ENCODE data around the gene PCBD1.
A peak's percentile ranks its signal among the peaks of the same experiment; 100 is the strongest.

The PCBD1 gene

GRCh38 chr10:70891627-70892026, 3.3 kb upstream of the PCBD1 start:
- no peak for FAIRE-seq
- TF ChIP-seq POLR2A (IDR thresholded peaks at IDR 0.05; ENCODE audit: low read depth, low read length) (no peak), TAF1 (IDR thresholded peaks at IDR 0.05; ENCODE audit: low read depth, low read length) (no peak), POLR2AphosphoS5 (IDR thresholded peaks at IDR 0.05; ENCODE audit: low read depth, low read length) (no peak), SPI1 (IDR thresholded peaks at IDR 0.05; ENCODE audit: low read depth, low read length) (no peak), POU2F2 (IDR thresholded peaks at IDR 0.05; ENCODE audit: low read depth, low read length) (no peak), PAX5 (IDR thresholded peaks at IDR 0.05; ENCODE audit: insufficient read depth, low read length, severe bottlenecking) (no peak)
- DNase-seq (ENCODE audit: insufficient read length, low spot score) = no peak

GRCh38 chr10:70890917-70891431, 2.6 kb upstream of the PCBD1 start:
- no peak for TF ChIP-seq POU2F2 (IDR thresholded peaks at IDR 0.05; ENCODE audit: low read depth, low read length)
- no peak for TF ChIP-seq TAF1 (IDR thresholded peaks at IDR 0.05; ENCODE audit: low read depth, low read length)
- no peak for TF ChIP-seq POLR2A (IDR thresholded peaks at IDR 0.05; ENCODE audit: low read depth, low read length)
- no peak for TF ChIP-seq SPI1 (IDR thresholded peaks at IDR 0.05; ENCODE audit: low read depth, low read length)
- no peak for TF ChIP-seq PAX5 (IDR thresholded peaks at IDR 0.05; ENCODE audit: insufficient read depth, low read length, severe bottlenecking)
- TF ChIP-seq POLR2AphosphoS5 (IDR thresholded peaks at IDR 0.05; ENCODE audit: low read depth, low read length) = no peak
- DNase-seq (ENCODE audit: insufficient read length, low spot score) = no peak
- FAIRE-seq = no peak

- FAIRE-seq (no peak), DNase-seq (ENCODE audit: insufficient read length, low spot score) (no peak)
- no peak for TF ChIP-seq POLR2AphosphoS5 (IDR thresholded peaks at IDR 0.05; ENCODE audit: low read depth, low read length)
- no peak for TF ChIP-seq TAF1 (IDR thresholded peaks at IDR 0.05; ENCODE audit: low read depth, low read length)
- TF ChIP-seq PAX5 (IDR thresholded peaks at IDR 0.05; ENCODE audit: insufficient read depth, low read length, severe bottlenecking) = no peak
- TF ChIP-seq POU2F2 (IDR thresholded peaks at IDR 0.05; ENCODE audit: low read depth, low read length) = no peak
- TF ChIP-seq POLR2A (IDR thresholded peaks at IDR 0.05; ENCODE audit: low read depth, low read length) = no peak
- TF ChIP-seq SPI1 (IDR thresholded peaks at IDR 0.05; ENCODE audit: low read depth, low read length) = no peak
These were observed 926 bp upstream of the PCBD1 start for GRCh38 chr10:70889291-70889690.

GRCh38 chr10:70886921-70887665, 1.3 kb downstream of the PCBD1 start:
- TF ChIP-seq POLR2A (IDR thresholded peaks at IDR 0.05; ENCODE audit: low read depth, low read length) (no peak), SPI1 (IDR thresholded peaks at IDR 0.05; ENCODE audit: low read depth, low read length) (no peak), PAX5 (IDR thresholded peaks at IDR 0.05; ENCODE audit: insufficient read depth, low read length, severe bottlenecking) (no peak), POU2F2 (IDR thresholded peaks at IDR 0.05; ENCODE audit: low read depth, low read length) (no peak), POLR2AphosphoS5 (IDR thresholded peaks at IDR 0.05; ENCODE audit: low read depth, low read length) (no peak), TAF1 (IDR thresholded peaks at IDR 0.05; ENCODE audit: low read depth, low read length) (no peak)
- DNase-seq (ENCODE audit: insufficient read length, low spot score) = no peak

GRCh38 chr10:70885931-70886903, 2.1 kb downstream of the PCBD1 start:
- TF ChIP-seq TAF1 (IDR thresholded peaks at IDR 0.05; ENCODE audit: low read depth, low read length) = no peak
- TF ChIP-seq POLR2AphosphoS5 (IDR thresholded peaks at IDR 0.05; ENCODE audit: low read depth, low read length) = no peak
- TF ChIP-seq SPI1 (IDR thresholded peaks at IDR 0.05; ENCODE audit: low read depth, low read length) = no peak
- no peak for TF ChIP-seq POLR2A (IDR thresholded peaks at IDR 0.05; ENCODE audit: low read depth, low read length)
- no peak for TF ChIP-seq PAX5 (IDR thresholded peaks at IDR 0.05; ENCODE audit: insufficient read depth, low read length, severe bottlenecking)
- FAIRE-seq (no peak), DNase-seq (ENCODE audit: insufficient read length, low spot score) (no peak)

More at GRCh38 chr10:70886921-70887665, 1.3 kb downstream of the PCBD1 start:
- no peak for FAIRE-seq

- FAIRE-seq (no peak), DNase-seq (ENCODE audit: insufficient read length, low spot score) (no peak)
- TF ChIP-seq PAX5 (IDR thresholded peaks at IDR 0.05; ENCODE audit: insufficient read depth, low read length, severe bottlenecking) (no peak), POLR2AphosphoS5 (IDR thresholded peaks at IDR 0.05; ENCODE audit: low read depth, low read length) (no peak), TAF1 (IDR thresholded peaks at IDR 0.05; ENCODE audit: low read depth, low read length) (no peak), SPI1 (IDR thresholded peaks at IDR 0.05; ENCODE audit: low read depth, low read length) (no peak), POLR2A (IDR thresholded peaks at IDR 0.05; ENCODE audit: low read depth, low read length) (no peak), POU2F2 (IDR thresholded peaks at IDR 0.05; ENCODE audit: low read depth, low read length) (no peak)
These were observed 2.9 kb downstream of the PCBD1 start for GRCh38 chr10:70885481-70885880.

- no peak for TF ChIP-seq SPI1 (IDR thresholded peaks at IDR 0.05; ENCODE audit: low read depth, low read length)
- TF ChIP-seq TAF1 (IDR thresholded peaks at IDR 0.05; ENCODE audit: low read depth, low read length) = no peak
- no peak for TF ChIP-seq POLR2AphosphoS5 (IDR thresholded peaks at IDR 0.05; ENCODE audit: low read depth, low read length)
- no peak for TF ChIP-seq POLR2A (IDR thresholded peaks at IDR 0.05; ENCODE audit: low read depth, low read length)
- TF ChIP-seq POU2F2 (IDR thresholded peaks at IDR 0.05; ENCODE audit: low read depth, low read length) = no peak
- TF ChIP-seq PAX5 (IDR thresholded peaks at IDR 0.05; ENCODE audit: insufficient read depth, low read length, severe bottlenecking) = no peak
- DNase-seq (ENCODE audit: insufficient read length, low spot score) (no peak), FAIRE-seq (no peak)
These were observed 3.6 kb downstream of the PCBD1 start for GRCh38 chr10:70884741-70885140.

GRCh38 chr10:70880077-70880534, 8.3 kb downstream of the PCBD1 start:
- DNase-seq (ENCODE audit: insufficient read length, low spot score) (peak; percentile 50), FAIRE-seq (peak; percentile 90)
- TF ChIP-seq PAX5 (IDR thresholded peaks at IDR 0.05; ENCODE audit: insufficient read depth, low read length, severe bottlenecking) = peak; percentile 100
- TF ChIP-seq POLR2AphosphoS5 (IDR thresholded peaks at IDR 0.05; ENCODE audit: low read depth, low read length) = no peak

GRCh38 chr10:70879207-70879606, 9.2 kb downstream of the PCBD1 start:
- TF ChIP-seq POLR2A (IDR thresholded peaks at IDR 0.05; ENCODE audit: low read depth, low read length) (no peak), PAX5 (IDR thresholded peaks at IDR 0.05; ENCODE audit: insufficient read depth, low read length, severe bottlenecking) (no peak)
- no peak for FAIRE-seq
- no peak for DNase-seq (ENCODE audit: insufficient read length, low spot score)
